GM12892 (cell line): ENCODE data around the gene ZSCAN21.

ENCODE experiments used
- DNase-seq: peaks from one replicate; pipeline ENCODE4 v3.0.0; 2011; ENCODE audit not compliant: insufficient read length
- FAIRE-seq: peaks from 2 replicates; lab custom pipeline; 2011; peaks lifted over from hg19 to GRCh38; lab: Jason Lieb, UNC
- POLR2A ChIP-seq: IDR thresholded peaks from 2 replicates; pipeline ENCODE4 v1.6.1; 2011; ENCODE audit warnings: low read depth, low read length, control low read depth
- POLR2AphosphoS5 ChIP-seq: IDR thresholded peaks from 2 replicates; pipeline ENCODE4 v1.6.1; 2011; ENCODE audit warnings: low read depth, low read length, control low read depth
- TAF1 ChIP-seq: IDR thresholded peaks from 2 replicates; pipeline ENCODE4 v1.6.1; 2011; ENCODE audit warnings: low read depth, mild to moderate bottlenecking, control low read depth, low read length, borderline replicate concordance

ZSCAN21 gene

GRCh38 chr7:100093925-100094486 lies 44.4 kb downstream of the ZSCAN21 start:
- no peak for DNase-seq
- peak; percentile 60 for TF ChIP-seq POLR2AphosphoS5
- no peak for TF ChIP-seq TAF1
- peak; percentile 64 for TF ChIP-seq POLR2A
- no peak for FAIRE-seq

GRCh38 chr7:100095289-100095688 lies 45.7 kb downstream of the ZSCAN21 start:
- TF ChIP-seq POLR2AphosphoS5 (peak; percentile 12; the same call in 1 of the 2 replicates), TAF1 (no peak)
- FAIRE-seq (no peak), DNase-seq (no peak)

- DNase-seq, result no peak
- no peak for FAIRE-seq
- no peak; the same call in 1 of the 2 replicates for TF ChIP-seq POLR2AphosphoS5
- TF ChIP-seq TAF1, result no peak
- TF ChIP-seq POLR2A, result no peak; the same call in 1 of the 2 replicates
Observed at GRCh38 chr7:100095704-100096103, 46.1 kb downstream of the ZSCAN21 start.

GRCh38 chr7:100098913-100099312 lies 49.3 kb downstream of the ZSCAN21 start:
- 0 out of 2 replicates have a peak, but pooled peaks have one; percentile 8 for TF ChIP-seq POLR2A
- TF ChIP-seq POLR2AphosphoS5, result no peak
- no peak for TF ChIP-seq TAF1
- DNase-seq (no peak), FAIRE-seq (no peak)

GRCh38 chr7:100099452-100099851 lies 49.9 kb downstream of the ZSCAN21 start:
- no peak for TF ChIP-seq POLR2A
- TF ChIP-seq TAF1, result no peak
- TF ChIP-seq POLR2AphosphoS5, result no peak
- DNase-seq (no peak), FAIRE-seq (no peak)

GRCh38 chr7:100100420-100101015 lies 50.9 kb downstream of the ZSCAN21 start:
- FAIRE-seq (peak; percentile 79), DNase-seq (peak; percentile 96)
- 0 out of 2 replicates have a peak, but pooled peaks have one; percentile 47 for TF ChIP-seq TAF1
- no peak for TF ChIP-seq POLR2AphosphoS5
- peak; percentile 43 for TF ChIP-seq POLR2A

- FAIRE-seq (peak; percentile 96), DNase-seq (peak; percentile 99)
- TF ChIP-seq POLR2AphosphoS5 (peak; percentile 78), POLR2A (peak; percentile 78), TAF1 (peak; percentile 58; the same call in 1 of the 2 replicates)
Observed at GRCh38 chr7:100101016-100101862, 51.7 kb downstream of the ZSCAN21 start, which contains the start of the genes AP4M1 and MCM7. TSS of gene AP4M1 (plus strand) at chr7:100101643. CDS start at chr7:100101715, 72 bp downstream. TSS of gene MCM7 (minus strand) at chr7:100101397. CDS start at chr7:100101294, 103 bp downstream.

- TF ChIP-seq POLR2A (no peak), TAF1 (no peak), POLR2AphosphoS5 (no peak)
- DNase-seq, result no peak
- no peak for FAIRE-seq
Observed at GRCh38 chr7:100102950-100103840, 53.6 kb downstream of the ZSCAN21 start.

- TF ChIP-seq TAF1 (no peak), POLR2AphosphoS5 (no peak), POLR2A (no peak)
- no peak for DNase-seq
- no peak for FAIRE-seq
Observed at GRCh38 chr7:100105534-100105933, 56.0 kb downstream of the ZSCAN21 start.

GRCh38 chr7:100106633-100107032 lies 57.1 kb downstream of the ZSCAN21 start:
- no peak for DNase-seq
- no peak for TF ChIP-seq POLR2AphosphoS5
- no peak for TF ChIP-seq POLR2A
- no peak for TF ChIP-seq TAF1
- FAIRE-seq, result no peak

GRCh38 chr7:100107125-100107737 lies 57.7 kb downstream of the ZSCAN21 start:
- TF ChIP-seq POLR2AphosphoS5 (no peak), POLR2A (no peak), TAF1 (no peak)

More at GRCh38 chr7:100107125-100107737, 57.7 kb downstream of the ZSCAN21 start:
- FAIRE-seq (no peak), DNase-seq (no peak)
